ENCODE results near the gene FAM20B.
A peak's percentile ranks its signal among the peaks of the same experiment; 100 is the strongest.

The FAM20B gene

DNA sequence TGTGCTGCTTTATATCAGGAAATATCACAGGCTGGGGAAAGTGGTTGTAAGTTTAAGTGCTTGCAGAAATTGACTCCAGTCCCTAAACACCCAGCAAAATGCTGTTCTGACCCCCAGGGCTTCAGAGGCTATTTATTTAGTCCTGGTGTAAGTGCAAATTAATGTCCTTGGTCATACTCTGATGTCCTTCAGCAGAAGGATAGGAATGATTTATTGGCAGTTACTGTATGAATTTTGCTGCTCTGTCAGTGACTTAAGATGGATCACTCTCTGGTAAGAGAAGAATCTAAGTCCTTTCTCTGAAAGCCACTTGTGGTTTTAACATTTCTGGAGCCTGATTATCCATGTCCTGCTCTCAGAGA is 21.9 kb downstream of the FAM20B start:
- H3K36me3 Mint-ChIP-seq = peaks cover 11% of the 10 kb centered on the region
- DNase-seq (ENCODE audit: low spot score in 2 of 2) (no peak), ATAC-seq (ENCODE audit: low read depth) (no peak)
- H3K4me1 Mint-ChIP-seq = peaks cover 11% of the 10 kb centered on the region
- H3K4me3 Mint-ChIP-seq = no peak overlapping the region
- peak overlapping the region; percentile 18 for H3K27ac Mint-ChIP-seq
- no peaks in the 10 kb centered on the region for H3K27me3 Mint-ChIP-seq
- no peaks in the 10 kb centered on the region for H3K9me3 Mint-ChIP-seq

DNA sequence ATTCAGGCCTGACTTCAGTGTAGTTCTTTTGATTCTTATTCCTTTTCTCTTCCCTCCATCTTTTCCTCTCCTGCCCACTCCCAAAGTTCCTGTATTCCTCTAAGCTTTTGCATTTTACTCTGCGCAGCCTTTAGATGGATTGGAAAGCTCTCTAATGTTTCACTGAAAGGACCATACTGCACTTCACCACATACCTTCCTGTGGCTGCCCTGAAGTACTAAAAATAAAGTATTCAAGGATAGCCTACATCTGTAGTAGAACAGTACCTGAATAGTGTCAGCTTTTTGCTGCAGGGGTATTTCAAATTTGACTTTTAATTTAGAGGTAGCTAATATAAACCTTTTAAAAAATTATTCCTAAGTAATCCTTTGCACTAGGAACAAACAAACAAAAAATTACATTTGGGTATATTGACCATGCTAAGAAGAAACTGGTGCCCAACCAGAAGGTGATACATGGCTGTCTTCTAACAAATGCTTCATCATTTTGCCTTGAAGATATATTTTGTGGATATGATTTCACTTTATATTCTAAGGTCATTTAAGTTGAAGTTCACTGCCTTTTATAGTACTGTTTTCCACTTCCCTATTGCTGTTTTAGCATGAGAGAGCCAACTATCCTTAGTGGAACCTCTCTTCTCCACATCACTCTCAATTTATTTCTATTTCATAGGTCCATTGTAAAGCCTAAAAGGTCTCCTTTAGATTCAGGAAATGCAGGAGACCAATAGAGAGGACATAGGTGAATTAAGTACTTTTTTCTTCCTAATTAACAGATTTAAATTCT is 22.8 kb downstream of the FAM20B start:
- Mint-ChIP-seq H3K27ac (peak overlapping the region; percentile 18), H3K9me3 (no peaks in the 10 kb centered on the region), H3K27me3 (no peaks in the 10 kb centered on the region), H3K36me3 (peaks cover 10% of the 10 kb centered on the region), H3K4me3 (no peak overlapping the region), H3K4me1 (peaks cover 11% of the 10 kb centered on the region)
- DNase-seq (ENCODE audit: low spot score in 2 of 2) (no peak), ATAC-seq (ENCODE audit: low read depth) (no peak)

DNA sequence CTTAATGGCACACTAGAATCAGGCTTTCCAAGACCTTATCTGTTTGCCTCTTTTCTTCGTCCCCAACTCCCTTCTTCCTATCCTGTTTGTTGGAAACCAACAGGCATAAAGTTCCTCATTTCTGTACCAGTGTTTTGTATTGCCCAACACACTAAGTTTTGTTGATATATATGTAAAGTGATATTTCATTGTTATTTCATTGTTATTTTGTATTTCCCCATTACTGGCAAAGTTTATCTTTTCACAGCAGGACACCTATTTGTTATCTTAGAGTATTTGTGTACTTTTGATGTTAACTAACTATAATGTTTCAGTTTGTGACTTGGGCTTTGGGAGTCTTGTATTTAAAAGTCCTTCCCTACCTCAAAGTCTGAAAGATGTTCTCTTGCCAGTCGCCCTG is 27.1 kb downstream of the FAM20B start:
- Mint-ChIP-seq H3K27ac (no peak overlapping the region), H3K4me1 (no peaks in the 10 kb centered on the region), H3K9me3 (no peaks in the 10 kb centered on the region), H3K4me3 (no peak overlapping the region), H3K27me3 (no peaks in the 10 kb centered on the region), H3K36me3 (peaks cover 29% of the 10 kb centered on the region)
- no peak for ATAC-seq (ENCODE audit: low read depth)
- no peak for DNase-seq (ENCODE audit: low spot score in 2 of 2)

DNA sequence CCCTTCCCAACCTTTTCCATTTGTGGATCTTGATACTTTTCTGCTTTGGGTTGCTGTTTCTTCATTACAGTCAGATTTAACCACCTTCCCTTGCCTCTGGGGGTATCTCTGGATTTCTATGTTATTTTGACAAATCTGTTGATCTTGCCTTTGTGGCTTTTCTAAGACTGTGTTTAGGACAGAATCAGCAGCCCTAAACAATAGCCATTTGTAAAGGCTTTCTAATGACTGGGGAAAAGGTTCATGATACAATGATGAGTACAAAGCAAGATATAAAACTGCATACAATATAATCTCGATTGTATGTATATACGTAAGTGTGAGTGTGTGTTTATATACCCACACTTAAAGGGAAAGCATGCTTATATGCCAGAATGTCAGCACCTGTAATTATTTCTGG is 27.8 kb downstream of the FAM20B start:
- H3K27ac Mint-ChIP-seq = no peak overlapping the region
- H3K27me3 Mint-ChIP-seq = no peaks in the 10 kb centered on the region
- no peak for ATAC-seq (ENCODE audit: low read depth)
- no peaks in the 10 kb centered on the region for H3K9me3 Mint-ChIP-seq
- peaks cover 31% of the 10 kb centered on the region for H3K36me3 Mint-ChIP-seq
- no peaks in the 10 kb centered on the region for H3K4me1 Mint-ChIP-seq
- H3K4me3 Mint-ChIP-seq = no peak overlapping the region
- no peak for DNase-seq (ENCODE audit: low spot score in 2 of 2)

DNA sequence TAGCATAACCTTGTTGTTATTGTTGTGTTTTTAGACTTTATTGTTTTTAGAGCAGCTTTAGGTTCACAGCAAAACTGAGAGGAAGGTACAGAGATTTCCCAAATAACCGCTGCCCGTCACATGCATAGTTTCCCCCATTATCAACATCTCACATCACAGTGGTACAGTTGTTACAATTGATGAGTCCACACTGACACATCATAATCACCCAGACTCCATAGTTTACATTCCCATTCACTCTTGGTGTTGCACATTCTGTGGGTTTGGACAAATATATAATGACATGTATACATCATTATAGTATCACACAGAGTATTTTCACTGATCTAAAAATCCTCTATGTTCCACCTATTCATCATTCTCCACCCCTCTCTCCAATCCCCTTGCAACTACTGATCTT is 30.2 kb downstream of the FAM20B start:
- Mint-ChIP-seq H3K4me3 (no peak overlapping the region), H3K27ac (no peak overlapping the region), H3K4me1 (no peaks in the 10 kb centered on the region), H3K36me3 (peaks cover 31% of the 10 kb centered on the region), H3K9me3 (no peaks in the 10 kb centered on the region), H3K27me3 (no peaks in the 10 kb centered on the region)
- ATAC-seq (ENCODE audit: low read depth) (no peak), DNase-seq (ENCODE audit: low spot score in 2 of 2) (no peak)

DNA sequence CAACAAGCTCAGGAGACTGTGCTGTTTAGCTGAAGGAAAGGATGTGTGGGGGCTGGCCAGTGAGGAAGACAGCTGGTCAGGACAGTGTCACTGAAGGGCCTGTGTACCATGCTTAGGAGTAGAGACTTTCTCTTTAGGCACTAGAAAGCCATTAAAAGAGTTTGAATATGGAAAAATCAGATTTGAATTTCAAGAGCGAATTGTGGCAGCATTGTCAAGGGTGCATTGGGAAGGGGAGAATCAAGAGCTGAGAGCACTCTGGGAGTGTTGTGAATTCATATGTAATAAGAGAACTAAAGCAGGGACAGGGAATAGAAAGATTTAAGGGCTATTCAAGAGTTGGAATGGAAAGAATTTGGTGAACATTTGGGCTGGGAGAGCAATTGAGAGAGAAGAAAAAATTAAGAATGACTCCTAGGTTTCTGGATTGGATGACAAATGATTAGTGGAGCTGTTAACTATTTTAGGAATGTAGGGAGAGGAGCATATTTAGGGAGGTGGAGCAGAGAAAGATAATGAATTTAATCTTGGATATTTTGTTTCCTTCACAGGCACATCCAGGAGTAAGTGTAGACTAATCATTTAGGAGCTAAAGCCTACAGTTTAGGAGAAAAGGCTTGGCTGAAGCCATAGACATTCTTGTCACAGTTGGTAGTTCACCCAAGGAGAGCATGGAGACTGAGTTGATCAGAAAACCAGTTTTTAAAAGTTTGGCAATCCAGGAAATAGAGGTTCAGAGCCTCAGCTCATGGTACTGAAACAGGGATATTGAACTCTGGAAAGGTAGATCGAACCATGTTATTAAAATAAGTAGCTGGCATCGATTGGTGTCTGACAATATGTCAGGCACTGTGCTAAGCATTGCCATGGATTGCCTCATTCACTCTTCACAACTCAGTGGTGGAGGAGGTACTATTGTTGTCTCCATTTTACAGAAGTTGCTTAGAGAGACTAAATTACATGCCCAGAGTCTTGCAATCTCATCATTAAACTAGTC is 33.1 kb downstream of the FAM20B start:
- H3K27ac Mint-ChIP-seq = no peak overlapping the region
- ATAC-seq (ENCODE audit: low read depth) (no peak), DNase-seq (ENCODE audit: low spot score in 2 of 2) (no peak)
- no peaks in the 10 kb centered on the region for H3K9me3 Mint-ChIP-seq
- H3K4me1 Mint-ChIP-seq = no peaks in the 10 kb centered on the region
- H3K36me3 Mint-ChIP-seq = peaks cover 41% of the 10 kb centered on the region
- H3K27me3 Mint-ChIP-seq = no peaks in the 10 kb centered on the region
- no peak overlapping the region for H3K4me3 Mint-ChIP-seq

DNA sequence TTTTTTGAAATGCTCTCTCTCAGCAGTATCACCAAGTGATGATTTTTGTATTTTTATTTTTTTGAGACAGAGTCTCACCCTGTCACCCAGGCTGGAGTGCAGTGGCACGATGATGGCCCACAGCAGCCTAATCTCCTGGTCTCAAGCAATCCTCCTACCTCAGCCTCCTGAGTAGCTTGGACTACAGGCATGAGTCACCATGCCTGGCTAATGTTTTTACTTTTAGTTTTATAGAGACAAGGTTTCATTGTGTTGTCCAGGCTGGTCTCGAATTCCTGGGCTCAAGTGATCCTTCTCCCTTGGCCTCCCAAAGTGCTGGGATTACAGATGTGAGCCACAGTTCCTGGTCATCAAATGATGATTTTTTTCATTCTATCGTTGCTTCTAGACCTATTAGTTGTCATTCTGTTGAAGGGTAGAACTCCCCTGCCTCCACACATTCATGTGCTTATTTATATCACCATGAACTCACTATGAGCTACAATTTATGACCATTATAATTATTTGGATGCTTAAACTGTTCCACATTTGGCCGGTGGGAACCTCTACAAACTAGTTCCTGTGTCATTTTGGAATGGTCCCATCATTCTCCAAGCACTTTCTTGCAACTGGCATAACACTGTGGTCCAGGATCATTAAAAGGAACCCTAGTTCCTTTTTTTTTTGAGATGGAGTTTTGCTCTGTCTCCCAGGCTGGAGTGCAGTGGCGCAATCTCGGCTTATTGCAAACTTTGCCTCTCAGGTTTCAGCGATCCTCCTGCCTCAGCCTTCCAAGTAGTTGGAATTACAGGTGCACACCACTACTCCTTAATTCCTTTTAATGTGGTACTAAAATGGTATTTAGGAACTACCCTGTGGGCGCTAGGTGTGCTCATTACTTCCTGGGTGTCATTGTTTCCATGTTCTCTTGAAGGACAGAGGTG is 35.9 kb downstream of the FAM20B start:
- Mint-ChIP-seq H3K4me1 (no peaks in the 10 kb centered on the region), H3K27me3 (no peaks in the 10 kb centered on the region), H3K4me3 (no peak overlapping the region), H3K36me3 (peaks cover 35% of the 10 kb centered on the region), H3K27ac (no peak overlapping the region), H3K9me3 (no peaks in the 10 kb centered on the region)
- DNase-seq (ENCODE audit: low spot score in 2 of 2) = no peak
- no peak for ATAC-seq (ENCODE audit: low read depth)

DNA sequence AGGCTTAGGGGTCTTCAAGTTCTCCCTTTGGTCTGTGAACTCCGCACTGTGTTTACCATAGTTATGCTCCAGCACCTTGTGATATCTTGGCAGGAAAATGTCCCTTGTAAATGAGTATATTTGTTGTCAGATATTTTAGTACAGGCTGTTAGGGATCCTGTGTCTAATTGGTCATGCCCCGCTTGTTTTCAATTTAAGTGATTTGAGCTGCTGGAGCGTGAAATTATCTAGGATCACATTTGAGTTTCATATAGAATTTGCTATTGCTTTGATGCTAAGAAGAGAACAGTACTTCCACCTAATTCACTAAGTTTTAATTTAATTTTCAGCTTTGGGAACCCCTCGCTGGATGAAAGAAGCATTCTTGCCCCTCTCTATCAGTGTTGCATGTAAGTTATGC is 40.8 kb downstream of the FAM20B start:
- no peak overlapping the region for H3K27ac Mint-ChIP-seq
- peaks cover 24% of the 10 kb centered on the region for H3K36me3 Mint-ChIP-seq
- ATAC-seq (ENCODE audit: low read depth) = no peak

DNA sequence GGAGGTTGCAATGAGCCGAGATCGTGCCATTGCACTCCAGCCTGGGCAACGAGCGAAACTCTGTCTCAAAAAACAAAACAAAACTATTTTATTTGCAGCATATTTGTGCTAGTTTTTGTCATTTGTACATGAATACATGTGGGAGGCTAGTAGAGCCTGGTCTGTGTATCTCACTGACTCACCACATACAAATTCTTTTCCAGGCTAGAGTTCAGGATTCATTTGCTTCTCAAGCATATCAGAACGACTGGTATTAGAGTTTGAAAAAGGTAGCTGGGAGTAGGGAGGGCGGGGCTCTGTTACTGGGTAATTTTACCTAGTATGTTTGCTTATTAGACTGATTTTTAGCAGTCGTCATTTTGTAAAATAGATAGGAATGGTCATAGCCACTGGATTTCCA is 51.7 kb downstream of the FAM20B start:
- Mint-ChIP-seq H3K9me3 (no peaks in the 10 kb centered on the region), H3K4me1 (peaks cover 11% of the 10 kb centered on the region), H3K27me3 (no peaks in the 10 kb centered on the region), H3K27ac (peak overlapping the region; percentile 53), H3K4me3 (no peak overlapping the region), H3K36me3 (peaks cover 7% of the 10 kb centered on the region)
- ATAC-seq (ENCODE audit: low read depth) = no peak
- no peak for DNase-seq (ENCODE audit: low spot score in 2 of 2)

More for the DNA sequence above, 40.8 kb downstream of the FAM20B start:
- DNase-seq (ENCODE audit: low spot score in 2 of 2) = no peak
- H3K4me1 Mint-ChIP-seq = no peaks in the 10 kb centered on the region
- H3K27me3 Mint-ChIP-seq = no peaks in the 10 kb centered on the region
- H3K9me3 Mint-ChIP-seq = no peaks in the 10 kb centered on the region
- H3K4me3 Mint-ChIP-seq = no peak overlapping the region

DNA sequence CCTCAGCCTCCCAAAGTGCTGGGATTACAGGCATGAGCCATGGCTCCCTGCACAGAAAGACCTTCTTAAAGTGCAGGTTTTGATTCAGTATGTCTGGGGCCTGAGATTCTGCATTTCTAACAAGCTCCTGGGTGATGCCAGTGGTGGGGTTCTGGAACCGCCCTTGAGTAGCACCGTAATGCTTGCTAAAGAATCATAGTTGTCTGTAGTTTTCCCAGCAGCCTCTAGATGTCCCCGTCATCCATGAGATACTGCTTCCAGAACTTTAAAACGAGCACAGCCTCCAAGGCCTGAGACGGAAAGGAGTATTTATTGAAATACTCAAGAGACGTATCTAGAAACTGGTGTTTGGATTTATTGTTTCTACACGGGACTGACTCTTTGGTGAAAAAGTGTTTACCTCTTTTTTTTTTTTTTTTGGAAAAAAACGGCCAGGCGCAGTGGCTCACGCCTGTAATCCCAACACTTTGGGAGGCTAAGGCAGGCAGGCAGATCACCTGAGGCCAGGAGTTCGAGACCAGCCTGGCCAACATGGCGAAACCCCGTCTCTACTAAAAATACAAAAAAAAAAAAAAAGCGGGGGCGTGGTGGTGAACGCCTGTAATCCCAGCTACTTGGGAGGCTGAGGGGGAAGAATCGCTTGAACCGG is 53.5 kb downstream of the FAM20B start:
- Mint-ChIP-seq H3K9me3 (no peaks in the 10 kb centered on the region), H3K36me3 (peaks cover 1% of the 10 kb centered on the region), H3K4me3 (no peak overlapping the region), H3K27ac (peak overlapping the region; percentile 50), H3K27me3 (no peaks in the 10 kb centered on the region), H3K4me1 (peaks cover 17% of the 10 kb centered on the region)
- ATAC-seq (ENCODE audit: low read depth) = peak; percentile 6
- peak in 1 of 2 donors; percentile 65 for DNase-seq (ENCODE audit: low spot score in 2 of 2)

DNA sequence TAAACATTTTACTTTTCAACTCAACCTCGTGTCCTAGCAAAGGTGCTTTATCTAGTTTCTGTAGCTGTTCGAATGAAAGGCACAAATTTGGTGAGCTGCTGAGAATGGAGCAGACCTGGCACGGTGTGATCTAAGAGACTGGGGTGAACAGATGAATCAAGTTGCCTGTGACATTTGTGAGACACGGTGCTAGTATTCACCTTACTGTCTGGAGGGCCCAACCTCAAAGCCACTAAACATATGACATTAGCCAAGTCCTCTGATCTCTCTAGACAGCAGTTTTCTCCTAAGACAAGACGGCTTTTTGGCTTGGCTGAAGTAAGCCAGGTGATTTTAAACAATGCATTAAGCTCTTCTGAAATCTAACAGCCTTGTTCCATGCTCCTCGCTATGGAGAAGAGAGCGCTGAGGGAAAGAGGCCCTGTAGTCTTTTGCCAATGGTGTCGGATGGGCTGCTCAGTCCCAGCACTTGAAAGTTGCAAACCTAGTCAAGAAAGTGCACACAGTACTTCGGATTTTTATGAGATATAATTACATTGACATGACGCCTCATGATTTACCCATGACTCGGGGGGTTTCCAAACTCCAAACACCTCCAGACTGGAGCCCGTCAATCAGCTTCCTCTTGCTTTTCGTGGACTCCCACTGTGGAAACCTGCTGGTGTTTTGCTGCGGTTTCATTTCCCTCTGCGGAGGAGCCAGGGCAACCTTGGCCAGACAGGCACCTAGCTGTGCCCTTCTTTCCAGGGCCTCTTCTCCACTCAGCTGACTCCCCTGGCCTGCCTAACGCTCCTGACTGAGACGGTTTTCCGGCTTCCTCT is 55.4 kb downstream of the FAM20B start:
- DNase-seq (ENCODE audit: low spot score in 2 of 2) (peak in 1 of 2 donors; percentile 79), ATAC-seq (ENCODE audit: low read depth) (peak; percentile 48)
- Mint-ChIP-seq H3K27ac (peak overlapping the region; percentile 100), H3K9me3 (no peaks in the 10 kb centered on the region), H3K4me1 (peaks cover 20% of the 10 kb centered on the region), H3K36me3 (peaks cover 2% of the 10 kb centered on the region), H3K4me3 (peak overlapping the region; percentile 99), H3K27me3 (no peaks in the 10 kb centered on the region)

DNA sequence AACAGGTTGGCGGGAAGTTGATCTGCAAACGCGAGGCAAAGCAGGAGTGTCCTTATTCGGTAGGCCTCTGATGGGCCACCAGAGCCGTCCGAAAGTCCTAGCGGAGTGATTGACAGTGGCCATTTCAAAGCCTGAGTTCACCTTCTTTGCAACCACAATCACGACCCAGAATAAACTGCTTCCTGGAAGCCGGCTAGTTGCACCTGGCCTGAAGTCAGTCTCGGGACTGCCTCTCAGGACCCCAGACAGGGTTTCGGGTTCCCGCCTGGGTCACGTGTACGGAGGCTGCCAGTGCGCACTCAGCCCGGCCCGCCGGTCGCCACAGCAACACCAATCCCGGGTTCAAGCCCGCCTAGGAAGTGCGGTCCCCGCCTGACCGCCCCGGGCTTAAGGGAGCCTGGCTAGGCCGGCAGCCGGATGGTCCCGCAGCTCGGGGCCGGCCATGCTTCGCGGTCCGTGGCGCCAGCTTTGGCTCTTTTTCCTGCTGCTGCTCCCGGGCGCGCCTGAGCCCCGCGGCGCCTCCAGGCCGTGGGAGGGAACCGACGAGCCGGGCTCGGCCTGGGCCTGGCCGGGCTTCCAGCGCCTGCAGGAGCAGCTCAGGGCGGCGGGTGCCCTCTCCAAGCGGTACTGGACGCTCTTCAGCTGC is 56.1 kb downstream of the FAM20B start, which contains the start of gene TOR3A:
Gene TOR3A (plus strand): TSS at position 384 of the 646 bp plus-strand sequence. CDS start 59 bp downstream, at position 443.
- no peaks in the 10 kb centered on the region for H3K9me3 Mint-ChIP-seq
- H3K27ac Mint-ChIP-seq = peak within 1 kb of the TSS; percentile 100
- peak within 1 kb of the TSS; percentile 99 for H3K4me3 Mint-ChIP-seq
- H3K4me1 Mint-ChIP-seq = peaks cover 23% of the 10 kb centered on the region
- DNase-seq (ENCODE audit: low spot score in 2 of 2) = peak; percentile 90
- H3K36me3 Mint-ChIP-seq = peaks cover 4% of the 10 kb centered on the region
- peak; percentile 72 for ATAC-seq (ENCODE audit: low read depth)
- H3K27me3 Mint-ChIP-seq = no peaks in the 10 kb centered on the region
